Measurements from ENCODE around the gene AMBRA1. TPM values are rescaled to one million over a fixed set of nuclear protein-coding genes. Genes with fewer than 3 reads are reported as not detected.

Gene AMBRA1
- total and polyA plus RNA-seq, 2 of the 8 experiments (the other 6 are each of a cell fraction or from before 2014, with no cell fraction given) = 14.2 to 37.4 TPM

GRCh38 chr11:46346886-46347636 is 246.8 kb downstream of the AMBRA1 start, which contains the start of gene DGKZ (continued):
- TF ChIP-seq KDM1A (IDR thresholded peaks at IDR 0.05; ENCODE audit: borderline replicate concordance, low read length) = no peak
- no peak for TF ChIP-seq RNF2 (IDR thresholded peaks at IDR 0.05; ENCODE audit: borderline replicate concordance, low read depth, low read length, missing control alignments, poor library complexity, severe bottlenecking)
- no peak; the same call in 1 of the 2 replicates for TF ChIP-seq SUZ12 (IDR thresholded peaks at IDR 0.05; ENCODE audit: low read length)

Small RNAs within 50 kb of the gene (microRNA-seq; reads per million reads assigned to microRNA genes)
- gene MIR3160-1 (ENCODE audit: borderline microRNAs expressed in 2 of 2, borderline number of aligned reads in 2 of 2, borderline replicate concordance in 1 of 2) = 0 reads per million in 2 experiments
- 0 reads per million in 2 experiments for gene MIR3160-2 (ENCODE audit: borderline microRNAs expressed in 2 of 2, borderline number of aligned reads in 2 of 2, borderline replicate concordance in 1 of 2)
- 0 to 0.41 reads per million in 2 experiments for gene MIR4688 (ENCODE audit: borderline microRNAs expressed in 2 of 2, borderline number of aligned reads in 2 of 2, borderline replicate concordance in 1 of 2)

Small RNAs within 50 kb of the gene (small RNA-seq; reads per million reads assigned to genes)
- not detected for gene MIR3160-1 (ENCODE audit: insufficient read depth)
- gene MIR4688 (ENCODE audit: insufficient read depth) = 0.86 reads per million

Other genes starting within 250 kb of the AMBRA1 start
- 84.4 and 88.5 TPM in 2 replicates for gene DGKZ, start 246.6 kb downstream of the AMBRA1 start, total RNA-seq (2021; fragmentation: NEBNext Ultra II Directional; extraction: Animal tissue kit (Norgen Biotek cat#: 25700))
- 184 and 262 TPM in 2 replicates for gene DGKZ, start 246.6 kb downstream of the AMBRA1 start, polyA plus RNA-seq (2011; rRNA removed)
- gene MDK, start 212.4 kb downstream of the AMBRA1 start, total RNA-seq (2021; fragmentation: NEBNext Ultra II Directional; extraction: Animal tissue kit (Norgen Biotek cat#: 25700)) = 309 and 338 TPM in 2 replicates
- gene MDK, start 212.4 kb downstream of the AMBRA1 start, polyA plus RNA-seq (2011; rRNA removed) = 606 and 948 TPM in 2 replicates
- 0.63 and 1.1 TPM in 2 replicates for gene CHRM4, start 202.2 kb downstream of the AMBRA1 start, total RNA-seq (2021; fragmentation: NEBNext Ultra II Directional; extraction: Animal tissue kit (Norgen Biotek cat#: 25700))
- gene CHRM4, start 202.2 kb downstream of the AMBRA1 start, polyA plus RNA-seq (2011; rRNA removed) = 1.3 and 2.2 TPM in 2 replicates
- 4.3 and 5.1 TPM in 2 replicates for gene HARBI1, start 23.2 kb upstream of the AMBRA1 start, total RNA-seq (2021; fragmentation: NEBNext Ultra II Directional; extraction: Animal tissue kit (Norgen Biotek cat#: 25700))
- gene HARBI1, start 23.2 kb upstream of the AMBRA1 start, polyA plus RNA-seq (2011; rRNA removed) = 2.7 and 3.8 TPM in 2 replicates
- 77.4 and 82.2 TPM in 2 replicates for gene ATG13, start 23.5 kb upstream of the AMBRA1 start, total RNA-seq (2021; fragmentation: NEBNext Ultra II Directional; extraction: Animal tissue kit (Norgen Biotek cat#: 25700))
- gene ATG13, start 23.5 kb upstream of the AMBRA1 start, polyA plus RNA-seq (2011; rRNA removed) = 65.0 and 99.4 TPM in 2 replicates
- gene ARHGAP1, start 106.6 kb upstream of the AMBRA1 start, total RNA-seq (2021; fragmentation: NEBNext Ultra II Directional; extraction: Animal tissue kit (Norgen Biotek cat#: 25700)) = 58.8 and 63.3 TPM in 2 replicates
- gene ARHGAP1, start 106.6 kb upstream of the AMBRA1 start, polyA plus RNA-seq (2011; rRNA removed) = 28.6 and 42.8 TPM in 2 replicates
- gene ZNF408, start 107.0 kb upstream of the AMBRA1 start, total RNA-seq (2021; fragmentation: NEBNext Ultra II Directional; extraction: Animal tissue kit (Norgen Biotek cat#: 25700)) = 10.7 and 11.0 TPM in 2 replicates
- 11.0 and 16.9 TPM in 2 replicates for gene ZNF408, start 107.0 kb upstream of the AMBRA1 start, polyA plus RNA-seq (2011; rRNA removed)
- not detected in 2 replicates for gene F2, start 125.2 kb upstream of the AMBRA1 start, total RNA-seq (2021; fragmentation: NEBNext Ultra II Directional; extraction: Animal tissue kit (Norgen Biotek cat#: 25700))
- gene F2, start 125.2 kb upstream of the AMBRA1 start, polyA plus RNA-seq (2011; rRNA removed) = 0.11 and 0.25 TPM in 2 replicates

All from H1 (cell line).